A673 (cell line): ENCODE results near the gene DGAT2.

ENCODE experiments used
- EZH2 ChIP-seq: fragments of 200-600 bp; sonication (generic); IDR thresholded peaks from 2 replicates; pipeline ENCODE4 v1.6.1; 2017; ENCODE audit warnings: borderline replicate concordance, low read depth, mild to moderate bottlenecking, mixed read lengths, antibody characterized with exemption, low read length; ENCODE audit not compliant: poor library complexity, severe bottlenecking
- TF ChIP-seq, protein P1 (sequence below): fragments of 300-800, 200-600 bp; sonication (generic); conservative IDR thresholded peaks from 2 replicates; pipeline ENCODE4 v1.5.1; 2017; ENCODE audit warnings: low read depth, mild to moderate bottlenecking, antibody characterized with exemption, low read length, moderate library complexity, mixed read lengths

- TF ChIP-seq, protein P1, sequence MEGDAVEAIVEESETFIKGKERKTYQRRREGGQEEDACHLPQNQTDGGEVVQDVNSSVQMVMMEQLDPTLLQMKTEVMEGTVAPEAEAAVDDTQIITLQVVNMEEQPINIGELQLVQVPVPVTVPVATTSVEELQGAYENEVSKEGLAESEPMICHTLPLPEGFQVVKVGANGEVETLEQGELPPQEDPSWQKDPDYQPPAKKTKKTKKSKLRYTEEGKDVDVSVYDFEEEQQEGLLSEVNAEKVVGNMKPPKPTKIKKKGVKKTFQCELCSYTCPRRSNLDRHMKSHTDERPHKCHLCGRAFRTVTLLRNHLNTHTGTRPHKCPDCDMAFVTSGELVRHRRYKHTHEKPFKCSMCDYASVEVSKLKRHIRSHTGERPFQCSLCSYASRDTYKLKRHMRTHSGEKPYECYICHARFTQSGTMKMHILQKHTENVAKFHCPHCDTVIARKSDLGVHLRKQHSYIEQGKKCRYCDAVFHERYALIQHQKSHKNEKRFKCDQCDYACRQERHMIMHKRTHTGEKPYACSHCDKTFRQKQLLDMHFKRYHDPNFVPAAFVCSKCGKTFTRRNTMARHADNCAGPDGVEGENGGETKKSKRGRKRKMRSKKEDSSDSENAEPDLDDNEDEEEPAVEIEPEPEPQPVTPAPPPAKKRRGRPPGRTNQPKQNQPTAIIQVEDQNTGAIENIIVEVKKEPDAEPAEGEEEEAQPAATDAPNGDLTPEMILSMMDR = no peak
- TF ChIP-seq EZH2 = no peak
These were observed 13.3 kb downstream of the DGAT2 start for GRCh38 chr11:75781831-75782230.
